ENCODE data around the gene NID1. TPM values are rescaled to one million over a fixed set of nuclear protein-coding genes. Genes with fewer than 3 reads are reported as not detected.

NID1 gene
- total RNA-seq, 2 donors from 2014 or later, result 0.12 to 0.29 TPM

GRCh38 chr1:236045771-236046170 is 19.1 kb downstream of the NID1 start:
- ATAC-seq (replicated peaks in 1 of 2) (no peak), DNase-seq (no peak)
- no peaks in the 10 kb centered on the region for H3K4me1 Mint-ChIP-seq (ENCODE audit: low read depth)
- H3K4me3 Mint-ChIP-seq, result no peak overlapping the region
- H3K36me3 Mint-ChIP-seq (ENCODE audit: insufficient read depth in 2 of 2), result peaks cover 0 to 4% of the 10 kb centered on the region in 2 donors
- H3K27ac Mint-ChIP-seq, result no peak overlapping the region
- peaks cover 0 to 3% of the 10 kb centered on the region in 2 donors for H3K9me3 Mint-ChIP-seq
- H3K27me3 Mint-ChIP-seq (ENCODE audit: low read depth), result peaks cover 9% of the 10 kb centered on the region

DNA sequence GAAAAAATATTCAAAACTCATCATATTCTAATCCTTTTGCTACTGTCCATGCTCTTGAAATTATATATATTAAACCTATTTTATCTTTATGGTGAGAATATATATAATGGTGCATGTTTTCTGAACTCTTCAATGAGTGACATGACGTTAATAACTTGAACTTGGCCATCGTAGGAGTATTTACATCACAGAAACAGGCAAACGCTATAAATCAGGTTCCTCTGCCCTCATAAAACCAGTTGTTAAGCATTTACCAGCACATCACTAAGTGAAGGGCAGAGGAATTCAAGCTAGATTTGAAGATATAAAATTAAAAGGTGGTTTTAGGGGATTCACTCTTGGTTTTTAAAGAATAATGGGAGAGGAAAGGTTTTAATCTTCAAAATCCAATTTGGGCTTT is 20.5 kb downstream of the NID1 start:
- ATAC-seq (replicated peaks in 1 of 2) (no peak), DNase-seq (no peak)
- no peak overlapping the region for H3K4me3 Mint-ChIP-seq
- H3K27ac Mint-ChIP-seq, result no peak overlapping the region
- no peaks in the 10 kb centered on the region for H3K4me1 Mint-ChIP-seq (ENCODE audit: low read depth)
- H3K36me3 Mint-ChIP-seq (ENCODE audit: insufficient read depth in 2 of 2), result peaks cover 0 to 4% of the 10 kb centered on the region in 2 donors
- H3K27me3 Mint-ChIP-seq (ENCODE audit: low read depth), result peaks cover 9% of the 10 kb centered on the region
- peaks cover 0 to 3% of the 10 kb centered on the region in 2 donors for H3K9me3 Mint-ChIP-seq

DNA sequence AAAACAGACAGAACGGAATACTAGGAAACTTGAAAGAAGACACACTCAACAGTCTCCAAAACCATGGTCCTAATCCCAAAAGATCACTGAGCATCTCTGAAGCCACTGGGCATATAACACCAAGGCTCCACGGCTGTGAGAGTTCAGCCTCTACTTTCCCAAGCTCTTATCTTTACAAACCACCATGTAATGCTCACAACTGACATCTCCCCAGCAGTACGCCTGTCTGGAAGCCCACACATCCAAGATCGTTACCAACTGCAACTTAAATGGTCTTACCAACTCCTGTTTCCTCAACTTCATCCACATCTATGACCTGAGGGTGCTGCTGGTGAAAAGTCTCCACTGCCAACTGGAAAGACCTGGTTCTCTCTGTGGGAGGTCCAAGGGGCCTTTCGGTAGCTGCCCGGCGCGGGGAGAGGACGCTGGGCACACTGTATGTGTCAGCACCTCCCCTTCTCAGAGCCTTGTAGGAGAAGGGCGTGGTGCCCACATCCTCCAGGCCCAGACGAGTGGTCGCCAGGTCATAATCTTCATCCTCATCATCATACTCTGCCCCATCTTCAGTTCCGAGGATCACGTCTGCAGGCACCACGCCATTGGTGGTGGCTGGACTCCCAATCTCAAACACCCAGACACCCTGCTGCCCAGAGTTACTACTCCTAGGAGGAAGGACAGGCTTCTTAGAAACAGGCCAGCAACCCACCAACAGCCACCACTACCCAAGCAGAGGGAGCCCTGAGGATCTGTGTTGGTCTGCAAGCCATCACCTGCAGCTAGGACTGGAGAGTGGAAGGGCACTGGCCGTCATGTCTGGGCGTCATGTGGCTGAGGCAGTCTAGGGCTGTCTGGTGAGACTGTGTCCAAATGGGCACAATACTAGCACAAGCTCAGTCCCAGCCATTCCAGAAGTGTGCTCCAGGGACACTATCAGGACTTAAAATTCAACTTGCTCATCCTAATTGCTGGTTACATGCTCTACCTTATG is 23.0 kb downstream of the NID1 start:
- no peak overlapping the region for H3K27ac Mint-ChIP-seq
- peaks cover 9% of the 10 kb centered on the region for H3K27me3 Mint-ChIP-seq (ENCODE audit: low read depth)
- H3K4me1 Mint-ChIP-seq (ENCODE audit: low read depth), result no peaks in the 10 kb centered on the region
- no peak overlapping the region for H3K4me3 Mint-ChIP-seq
- ATAC-seq (replicated peaks in 1 of 2), result no peak
- DNase-seq, result no peak
- peaks cover 0 to 3% of the 10 kb centered on the region in 2 donors for H3K9me3 Mint-ChIP-seq
- H3K36me3 Mint-ChIP-seq (ENCODE audit: insufficient read depth in 2 of 2), result peaks cover 0 to 4% of the 10 kb centered on the region in 2 donors

DNA sequence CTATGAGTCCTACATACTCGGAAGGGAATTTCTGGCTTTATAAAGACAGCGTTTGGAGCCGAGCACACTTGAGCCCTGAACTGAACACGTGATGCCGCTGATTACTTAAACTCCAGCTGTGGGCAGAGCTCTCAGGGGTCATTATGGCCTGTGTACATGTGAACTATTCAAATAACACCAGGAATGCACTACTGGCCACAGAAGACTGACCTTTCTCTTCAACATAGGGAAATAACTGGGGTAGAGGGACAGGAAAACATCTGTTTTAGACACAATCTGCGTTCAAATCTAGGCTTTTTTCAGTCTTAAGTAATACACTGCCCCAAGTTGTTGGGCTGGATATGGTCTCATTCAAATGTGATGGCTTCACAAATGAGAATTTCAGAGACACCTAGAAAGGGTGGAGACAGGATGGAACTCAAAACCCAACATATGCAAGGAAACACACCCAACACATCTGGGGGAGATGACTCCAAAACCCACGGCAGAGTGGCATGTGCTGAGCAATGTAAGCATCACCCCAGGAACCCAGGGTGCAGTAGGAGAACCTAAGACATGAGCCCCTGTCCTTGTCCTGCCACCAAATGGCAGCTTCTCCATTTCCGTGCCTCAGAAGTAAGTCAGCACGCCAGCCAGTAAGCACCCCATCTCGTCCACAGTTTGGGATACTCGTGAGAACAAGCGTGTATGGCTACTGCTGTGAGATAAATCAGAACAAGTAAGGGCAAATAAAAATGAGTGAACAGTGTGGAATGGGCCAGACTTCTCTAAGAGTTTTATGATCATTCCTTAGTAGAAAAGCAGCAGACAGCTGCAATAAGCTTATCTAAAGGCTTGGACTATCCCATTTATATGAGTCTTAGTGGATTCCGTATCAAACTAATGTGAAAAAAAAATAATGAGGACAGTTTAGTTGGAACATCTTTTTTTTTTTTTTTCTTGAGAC is 24.9 kb downstream of the NID1 start:
- Mint-ChIP-seq H3K4me3 (no peak overlapping the region), H3K4me1 (ENCODE audit: low read depth) (no peaks in the 10 kb centered on the region), H3K27ac (no peak overlapping the region), H3K9me3 (peaks cover 0 to 3% of the 10 kb centered on the region in 2 donors), H3K27me3 (ENCODE audit: low read depth) (peaks cover 9% of the 10 kb centered on the region), H3K36me3 (ENCODE audit: insufficient read depth in 2 of 2) (peaks cover 0 to 4% of the 10 kb centered on the region in 2 donors)
- DNase-seq, result no peak
- ATAC-seq (replicated peaks in 1 of 2), result no peak

- peaks cover 5% of the 10 kb centered on the region for H3K27me3 Mint-ChIP-seq (ENCODE audit: low read depth)
- DNase-seq (no peak), ATAC-seq (replicated peaks in 1 of 2) (no peak)
- no peaks in the 10 kb centered on the region for H3K4me1 Mint-ChIP-seq (ENCODE audit: low read depth)
- H3K9me3 Mint-ChIP-seq, result peaks cover 0 to 3% of the 10 kb centered on the region in 2 donors
- H3K36me3 Mint-ChIP-seq (ENCODE audit: insufficient read depth in 2 of 2), result peaks cover 0 to under 1% of the 10 kb centered on the region in 2 donors
- no peak overlapping the region for H3K27ac Mint-ChIP-seq
- H3K4me3 Mint-ChIP-seq, result no peak overlapping the region
Observed at GRCh38 chr1:236038034-236038433, 26.9 kb downstream of the NID1 start.

GRCh38 chr1:236035681-236036101 is 29.2 kb downstream of the NID1 start:
- Mint-ChIP-seq H3K36me3 (ENCODE audit: insufficient read depth in 2 of 2) (no peaks in the 10 kb centered on the region), H3K4me3 (no peak overlapping the region), H3K27me3 (ENCODE audit: low read depth) (no peaks in the 10 kb centered on the region), H3K9me3 (no peaks in the 10 kb centered on the region), H3K27ac (no peak overlapping the region), H3K4me1 (ENCODE audit: low read depth) (no peaks in the 10 kb centered on the region)
- no peak for ATAC-seq (replicated peaks in 1 of 2)
- DNase-seq, result no peak

GRCh38 chr1:236033336-236033735 is 31.6 kb downstream of the NID1 start:
- DNase-seq (no peak), ATAC-seq (replicated peaks in 1 of 2) (no peak)
- Mint-ChIP-seq H3K27ac (no peak overlapping the region), H3K36me3 (ENCODE audit: insufficient read depth in 2 of 2) (no peaks in the 10 kb centered on the region), H3K9me3 (no peaks in the 10 kb centered on the region), H3K27me3 (ENCODE audit: low read depth) (no peaks in the 10 kb centered on the region), H3K4me3 (no peak overlapping the region), H3K4me1 (ENCODE audit: low read depth) (no peaks in the 10 kb centered on the region)

GRCh38 chr1:236030534-236030933 is 34.4 kb downstream of the NID1 start:
- H3K9me3 Mint-ChIP-seq, result no peaks in the 10 kb centered on the region
- H3K36me3 Mint-ChIP-seq (ENCODE audit: insufficient read depth in 2 of 2), result no peaks in the 10 kb centered on the region
- H3K4me1 Mint-ChIP-seq (ENCODE audit: low read depth), result peaks cover 13% of the 10 kb centered on the region
- DNase-seq, result no peak
- H3K27ac Mint-ChIP-seq, result no peak overlapping the region
- ATAC-seq (replicated peaks in 1 of 2), result no peak
- no peaks in the 10 kb centered on the region for H3K27me3 Mint-ChIP-seq (ENCODE audit: low read depth)
- no peak overlapping the region for H3K4me3 Mint-ChIP-seq

GRCh38 chr1:236029428-236029940 is 35.4 kb downstream of the NID1 start:
- H3K27ac Mint-ChIP-seq, result no peak overlapping the region
- H3K4me1 Mint-ChIP-seq (ENCODE audit: low read depth), result peaks cover 13% of the 10 kb centered on the region
- no peaks in the 10 kb centered on the region for H3K36me3 Mint-ChIP-seq (ENCODE audit: insufficient read depth in 2 of 2)
- H3K27me3 Mint-ChIP-seq (ENCODE audit: low read depth), result no peaks in the 10 kb centered on the region
- no peak overlapping the region for H3K4me3 Mint-ChIP-seq
- ATAC-seq (replicated peaks in 1 of 2) (no peak), DNase-seq (no peak)
- H3K9me3 Mint-ChIP-seq, result no peaks in the 10 kb centered on the region

GRCh38 chr1:236027104-236027503 is 37.8 kb downstream of the NID1 start:
- Mint-ChIP-seq H3K36me3 (ENCODE audit: insufficient read depth in 2 of 2) (no peaks in the 10 kb centered on the region), H3K27me3 (ENCODE audit: low read depth) (no peaks in the 10 kb centered on the region)

DNA sequence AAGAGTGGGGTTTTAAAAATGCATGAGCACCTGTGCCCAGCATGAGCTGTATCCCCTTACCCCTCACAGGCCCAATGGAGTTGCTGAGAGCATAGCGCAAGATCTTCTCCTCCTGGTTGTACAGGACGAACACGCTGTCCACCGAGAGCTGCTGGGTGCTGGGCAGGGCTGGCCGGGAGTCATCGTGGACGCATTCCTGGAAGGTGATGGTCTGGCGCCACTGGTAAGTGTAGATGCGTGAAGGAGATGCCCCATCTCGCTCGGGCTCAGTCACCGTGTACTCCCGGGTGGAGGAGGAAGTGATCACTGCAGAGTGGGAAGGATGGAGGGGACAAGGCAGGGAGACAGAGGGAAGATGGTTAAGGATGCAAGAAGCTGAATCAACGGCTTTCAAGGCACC is 39.1 kb downstream of the NID1 start:
- ATAC-seq (replicated peaks in 1 of 2), result no peak
- H3K9me3 Mint-ChIP-seq, result no peaks in the 10 kb centered on the region

More at GRCh38 chr1:236027104-236027503, 37.8 kb downstream of the NID1 start:
- Mint-ChIP-seq H3K9me3 (no peaks in the 10 kb centered on the region), H3K27ac (no peak overlapping the region), H3K4me1 (ENCODE audit: low read depth) (peaks cover 13% of the 10 kb centered on the region), H3K4me3 (no peak overlapping the region)
- ATAC-seq (replicated peaks in 1 of 2), result no peak
- no peak for DNase-seq

DNA sequence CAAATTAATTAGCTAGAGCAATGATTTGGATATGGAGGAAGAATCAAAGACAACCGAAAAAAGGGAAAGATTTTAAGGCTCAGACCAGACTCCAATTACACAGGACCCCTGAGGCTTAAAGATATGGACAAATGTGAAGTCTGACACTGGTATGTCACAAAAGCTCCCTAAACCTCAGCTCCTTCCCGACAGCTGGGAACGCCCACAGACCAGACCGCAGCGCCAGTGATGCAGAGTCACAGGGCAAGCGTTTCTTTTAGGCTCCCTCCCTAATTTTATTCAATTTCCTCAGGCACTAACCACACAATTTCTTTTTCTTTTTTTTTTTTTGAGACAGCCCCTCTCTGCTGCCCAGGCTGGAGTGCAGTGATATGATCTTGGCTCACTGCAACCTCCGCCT is 40.2 kb downstream of the NID1 start:
- Mint-ChIP-seq H3K36me3 (ENCODE audit: insufficient read depth in 2 of 2) (no peaks in the 10 kb centered on the region), H3K4me3 (no peak overlapping the region), H3K9me3 (no peaks in the 10 kb centered on the region), H3K4me1 (ENCODE audit: low read depth) (peaks cover 13% of the 10 kb centered on the region), H3K27me3 (ENCODE audit: low read depth) (no peaks in the 10 kb centered on the region), H3K27ac (no peak overlapping the region)
- ATAC-seq (replicated peaks in 1 of 2) (no peak), DNase-seq (no peak)

More for the DNA sequence above, 39.1 kb downstream of the NID1 start:
- Mint-ChIP-seq H3K36me3 (ENCODE audit: insufficient read depth in 2 of 2) (no peaks in the 10 kb centered on the region), H3K4me3 (no peak overlapping the region), H3K27ac (no peak overlapping the region), H3K4me1 (ENCODE audit: low read depth) (peaks cover 13% of the 10 kb centered on the region), H3K27me3 (ENCODE audit: low read depth) (no peaks in the 10 kb centered on the region)
- DNase-seq, result no peak
